Activated CD8-positive, alpha-beta T cell treated with anti-CD3 and anti-CD28 coated beads for 36 hours (primary cell): ENCODE measurements around the gene PTPRJ. TPM values are rescaled to one million over a fixed set of nuclear protein-coding genes. Genes with fewer than 3 reads are reported as not detected.

Source experiments
- ATAC-seq: fragments of 200-7000 bp; cut with Tn5 transposase; one replicate; pipeline ENCODE4 v1.10.0; 2021; ENCODE audit warnings: mild to moderate bottlenecking, moderate library complexity
- CTCF ChIA-PET: fragments of 350-600 bp; sonication (Branson Sonifier 250); formaldehyde crosslinking; loops from one replicate; lab custom pipeline; 2021; ENCODE audit warnings: antibody characterized with exemption; lab: Charles Lee
- POLR2A ChIA-PET: fragments of 350-600 bp; sonication (Branson Sonifier 250); formaldehyde crosslinking; loops from one replicate; lab custom pipeline; 2021; ENCODE audit warnings: antibody characterized with exemption; lab: Charles Lee
- DNase-seq: peaks from one replicate; pipeline ENCODE4 v3.0.0-alpha.2; 2020
- H3K27ac Mint-ChIP-seq: one replicate; pipeline ENCODE4 v1.8.0; 2021; ENCODE audit warnings: mild to moderate bottlenecking, mixed read lengths
- H3K27me3 Mint-ChIP-seq: one replicate; pipeline ENCODE4 v1.8.0; 2021; ENCODE audit warnings: mixed read lengths
- H3K36me3 Mint-ChIP-seq: one replicate; pipeline ENCODE4 v1.8.0; 2021; ENCODE audit warnings: low read depth, mixed read lengths
- H3K4me1 Mint-ChIP-seq: one replicate; pipeline ENCODE4 v1.8.0; 2021; ENCODE audit warnings: low read depth, mixed read lengths
- H3K4me3 Mint-ChIP-seq: one replicate; pipeline ENCODE4 v1.8.0; 2021; ENCODE audit warnings: mild to moderate bottlenecking, moderate library complexity, mixed read lengths
- H3K9me3 Mint-ChIP-seq: one replicate; pipeline ENCODE4 v1.8.0; 2021; ENCODE audit warnings: mixed read lengths
- CTCF ChIP-seq: fragments of 200-600 bp; IDR thresholded peaks from one replicate; pipeline ENCODE4 v1.8.0; 2022; ENCODE audit warnings: antibody characterized with exemption, mild to moderate bottlenecking
- intact Hi-C: fragments of 100-400 bp; cut with micrococcal nuclease; formaldehyde crosslinking; loops from one replicate; pipeline ENCODE4 v1.10.0; 2022
- total RNA-seq, 2 experiments: library from RNA; stranded (reverse); gene quantifications; one replicate each; pipeline ENCODE4 v1.2.3, GENCODE V29; 2021

PTPRJ gene
- total RNA-seq, 2 experiments from 2014 or later = 21.5 to 23.4 TPM

- POLR2A ChIA-PET = no interaction called here
- H3K27me3 Mint-ChIP-seq = no peaks in the 10 kb centered on the region
- no peak overlapping the region for H3K27ac Mint-ChIP-seq
- no peak overlapping the region for H3K4me3 Mint-ChIP-seq
- H3K4me1 Mint-ChIP-seq = no peaks in the 10 kb centered on the region
- TF ChIP-seq CTCF = no peak
- no peaks in the 10 kb centered on the region for H3K9me3 Mint-ChIP-seq
- no peak for DNase-seq
- CTCF ChIA-PET = no interaction called here
- no peak for ATAC-seq
- intact Hi-C loops = no loop called here
- H3K36me3 Mint-ChIP-seq = no peaks in the 10 kb centered on the region
Observed at GRCh38 chr11:47967577-47968525, 12.5 kb upstream of the PTPRJ start.

GRCh38 chr11:47969401-47969800, 11.0 kb upstream of the PTPRJ start:
- POLR2A ChIA-PET = no interaction called here
- H3K4me1 Mint-ChIP-seq = no peaks in the 10 kb centered on the region
- H3K9me3 Mint-ChIP-seq = no peaks in the 10 kb centered on the region
- CTCF ChIA-PET = interaction anchor here (1.1 kb wide), 1 partner anchor 112 kb away, joined by 3 read pairs; no protein-coding TSS in a partner anchor
- no peaks in the 10 kb centered on the region for H3K27me3 Mint-ChIP-seq
- no peak for DNase-seq
- H3K4me3 Mint-ChIP-seq = no peak overlapping the region
- no peak for ATAC-seq
- no peaks in the 10 kb centered on the region for H3K36me3 Mint-ChIP-seq
- intact Hi-C loops = no loop called here
- no peak overlapping the region for H3K27ac Mint-ChIP-seq
- no peak for TF ChIP-seq CTCF

GRCh38 chr11:47971501-47971900, 8.9 kb upstream of the PTPRJ start:
- no peaks in the 10 kb centered on the region for H3K9me3 Mint-ChIP-seq
- H3K36me3 Mint-ChIP-seq = no peaks in the 10 kb centered on the region
- H3K4me3 Mint-ChIP-seq = no peak overlapping the region
- DNase-seq = no peak
- no peak for TF ChIP-seq CTCF
- ATAC-seq = no peak
- ChIA-PET POLR2A (no interaction called here), CTCF (interaction anchor here (1.0 to 1.6 kb wide), 3 partner anchors 11 to 138 kb away, joined by 3 to 6 read pairs (median 3); no protein-coding TSS in a partner anchor)
- H3K27ac Mint-ChIP-seq = no peak overlapping the region
- H3K27me3 Mint-ChIP-seq = no peaks in the 10 kb centered on the region
- intact Hi-C loops = no loop called here
- H3K4me1 Mint-ChIP-seq = no peaks in the 10 kb centered on the region

- intact Hi-C loops = no loop called here
- no peaks in the 10 kb centered on the region for H3K4me1 Mint-ChIP-seq
- no peak for DNase-seq
- ChIA-PET CTCF (no interaction called here), POLR2A (no interaction called here)
- no peaks in the 10 kb centered on the region for H3K36me3 Mint-ChIP-seq
- no peak overlapping the region for H3K4me3 Mint-ChIP-seq
- ATAC-seq = no peak
- no peak for TF ChIP-seq CTCF
- H3K27ac Mint-ChIP-seq = no peak overlapping the region
- no peaks in the 10 kb centered on the region for H3K9me3 Mint-ChIP-seq
- H3K27me3 Mint-ChIP-seq = no peaks in the 10 kb centered on the region
Observed at GRCh38 chr11:47973173-47973572, 7.2 kb upstream of the PTPRJ start.

GRCh38 chr11:47976931-47977330, 3.4 kb upstream of the PTPRJ start:
- no peak for TF ChIP-seq CTCF
- DNase-seq (no peak), ATAC-seq (no peak)
- H3K4me3 Mint-ChIP-seq = no peak overlapping the region
- no peaks in the 10 kb centered on the region for H3K9me3 Mint-ChIP-seq
- no peaks in the 10 kb centered on the region for H3K27me3 Mint-ChIP-seq
- ChIA-PET CTCF (interaction anchor here (0.9 to 1.3 kb wide), 3 partner anchors 15 to 133 kb away, joined by 3 to 4 read pairs (median 4); no protein-coding TSS in a partner anchor), POLR2A (no interaction called here)
- intact Hi-C loops = no loop called here
- H3K36me3 Mint-ChIP-seq = no peaks in the 10 kb centered on the region
- peaks cover 2% of the 10 kb centered on the region for H3K4me1 Mint-ChIP-seq
- no peak overlapping the region for H3K27ac Mint-ChIP-seq
